ENCODE data around the gene ZNF804B. TPM values are rescaled to one million over a fixed set of nuclear protein-coding genes. Genes with fewer than 3 reads are reported as not detected.

The ZNF804B gene
- total RNA-seq, 1 donor from 2014 or later: not detected

- Histone ChIP-seq H3K4me1 (no peaks in the 10 kb centered on the region), H3K36me3 (no peaks in the 10 kb centered on the region), H3K9me3 (peaks cover 7% of the 10 kb centered on the region), H3K27ac (no peak overlapping the region), H3K4me3 (no peak overlapping the region), H3K27me3 (ENCODE audit: low read depth) (no peaks in the 10 kb centered on the region)
- ATAC-seq (no peak), DNase-seq (no peak)
- no peak for TF ChIP-seq CTCF (IDR thresholded peaks at IDR 0.05)
- intact Hi-C loops (cut with DNase I): no loop called here
Observed at GRCh38 chr7:89246196-89246595, 486.7 kb downstream of the ZNF804B start.

GRCh38 chr7:89247207-89247606, 487.7 kb downstream of the ZNF804B start:
- Histone ChIP-seq H3K27ac (no peak overlapping the region), H3K4me1 (no peaks in the 10 kb centered on the region), H3K27me3 (ENCODE audit: low read depth) (no peaks in the 10 kb centered on the region), H3K9me3 (peaks cover 16% of the 10 kb centered on the region), H3K4me3 (no peak overlapping the region), H3K36me3 (no peaks in the 10 kb centered on the region)
- ATAC-seq: no peak
- intact Hi-C loops (cut with DNase I): no loop called here
- TF ChIP-seq CTCF (IDR thresholded peaks at IDR 0.05): no peak
- no peak for DNase-seq

- Histone ChIP-seq H3K36me3 (no peaks in the 10 kb centered on the region), H3K27ac (no peak overlapping the region), H3K9me3 (no peaks in the 10 kb centered on the region), H3K27me3 (ENCODE audit: low read depth) (no peaks in the 10 kb centered on the region), H3K4me1 (no peaks in the 10 kb centered on the region), H3K4me3 (no peak overlapping the region)
- ATAC-seq (no peak), DNase-seq (no peak)
- intact Hi-C loops (cut with DNase I): no loop called here
- TF ChIP-seq CTCF (IDR thresholded peaks at IDR 0.05): no peak
Observed at GRCh38 chr7:89259085-89259484, 499.6 kb downstream of the ZNF804B start.

GRCh38 chr7:89264126-89264525, 504.6 kb downstream of the ZNF804B start:
- H3K9me3 ChIP-seq: no peaks in the 10 kb centered on the region
- TF ChIP-seq CTCF (IDR thresholded peaks at IDR 0.05): no peak
- DNase-seq: no peak
- no peaks in the 10 kb centered on the region for H3K4me1 ChIP-seq
- intact Hi-C loops (cut with DNase I): no loop called here
- H3K27me3 ChIP-seq (ENCODE audit: low read depth): no peaks in the 10 kb centered on the region
- H3K36me3 ChIP-seq: no peaks in the 10 kb centered on the region
- ATAC-seq: no peak
- no peak overlapping the region for H3K4me3 ChIP-seq
- H3K27ac ChIP-seq: no peak overlapping the region

- Histone ChIP-seq H3K36me3 (no peaks in the 10 kb centered on the region), H3K27me3 (ENCODE audit: low read depth) (no peaks in the 10 kb centered on the region), H3K4me1 (no peaks in the 10 kb centered on the region), H3K9me3 (no peaks in the 10 kb centered on the region), H3K27ac (no peak overlapping the region), H3K4me3 (no peak overlapping the region)
- no peak for ATAC-seq
- no peak for TF ChIP-seq CTCF (IDR thresholded peaks at IDR 0.05)
- no peak for DNase-seq
- intact Hi-C loops (cut with DNase I): no loop called here
Observed at GRCh38 chr7:89265631-89266030, 506.1 kb downstream of the ZNF804B start.

- intact Hi-C loops (cut with DNase I): no loop called here
- Histone ChIP-seq H3K9me3 (no peaks in the 10 kb centered on the region), H3K27me3 (ENCODE audit: low read depth) (no peaks in the 10 kb centered on the region), H3K36me3 (no peaks in the 10 kb centered on the region), H3K27ac (no peak overlapping the region), H3K4me1 (no peaks in the 10 kb centered on the region), H3K4me3 (no peak overlapping the region)
- TF ChIP-seq CTCF (IDR thresholded peaks at IDR 0.05): no peak
- DNase-seq (no peak), ATAC-seq (no peak)
Observed at GRCh38 chr7:89283302-89283701, 523.8 kb downstream of the ZNF804B start.
